Uterus (tissue), 2 donors: ENCODE data around the gene FANCE.

Source experiments
- POLR2A ChIP-seq, 2 donors: fragments of 450-650 bp; IDR thresholded peaks; one replicate each; pipeline ENCODE4 v1.6.1; 2016; ENCODE audit warnings: antibody characterized with exemption in 2 of 2, mild to moderate bottlenecking in 1 of 2, moderate library complexity in 1 of 2
- TF ChIP-seq, protein P1 (sequence below), 4 experiments: fragments of 200-600 bp in 2 of 4; fragments of 450-650 bp in 2 of 4; sonication (generic) in 2 of 4; IDR thresholded peaks; one replicate each; pipeline ENCODE4 v1.5.1; 2016 to 2019; ENCODE audit warnings: antibody characterized with exemption in 4 of 4, mild to moderate bottlenecking in 2 of 4, moderate library complexity in 1 of 4

DNA sequence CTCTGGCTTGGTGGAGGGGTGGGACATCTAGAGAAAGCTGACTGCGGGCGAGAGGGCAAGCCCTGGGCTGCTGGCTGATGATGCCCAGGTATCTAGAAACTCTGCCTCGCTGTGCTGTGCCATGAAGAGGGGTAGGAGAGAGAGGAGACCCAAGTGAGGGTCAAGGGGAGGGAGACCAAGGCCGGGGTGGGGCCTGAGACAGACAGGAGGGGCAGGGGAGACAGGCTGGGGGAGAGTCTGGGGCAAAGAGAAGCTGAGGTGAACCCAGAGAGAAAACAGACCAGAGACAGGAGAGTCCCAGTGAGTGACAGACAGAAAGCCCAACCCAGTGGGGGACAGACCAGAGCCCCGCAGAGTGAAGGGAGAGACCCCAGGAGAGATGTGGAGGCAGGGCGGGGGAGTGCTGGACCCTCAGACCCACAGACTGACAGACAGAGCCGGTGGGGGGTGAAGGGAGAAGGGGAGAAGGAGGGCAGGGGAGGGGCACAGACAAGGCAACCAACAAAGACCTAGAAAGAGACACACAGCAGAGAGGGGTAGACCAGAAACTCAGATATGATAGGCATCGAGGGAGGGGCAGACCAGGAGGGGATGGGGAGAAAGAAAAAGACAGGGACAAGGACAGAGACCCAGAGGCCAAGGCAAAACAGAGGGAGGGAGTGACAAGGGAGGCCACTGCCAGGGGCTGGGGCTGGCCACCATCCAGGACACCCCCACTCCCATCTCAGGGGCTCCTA is 38.9 kb downstream of the FANCE start:
- TF ChIP-seq POLR2A (IDR thresholded peaks at IDR 0.05) = no peak
- TF ChIP-seq, protein P1, sequence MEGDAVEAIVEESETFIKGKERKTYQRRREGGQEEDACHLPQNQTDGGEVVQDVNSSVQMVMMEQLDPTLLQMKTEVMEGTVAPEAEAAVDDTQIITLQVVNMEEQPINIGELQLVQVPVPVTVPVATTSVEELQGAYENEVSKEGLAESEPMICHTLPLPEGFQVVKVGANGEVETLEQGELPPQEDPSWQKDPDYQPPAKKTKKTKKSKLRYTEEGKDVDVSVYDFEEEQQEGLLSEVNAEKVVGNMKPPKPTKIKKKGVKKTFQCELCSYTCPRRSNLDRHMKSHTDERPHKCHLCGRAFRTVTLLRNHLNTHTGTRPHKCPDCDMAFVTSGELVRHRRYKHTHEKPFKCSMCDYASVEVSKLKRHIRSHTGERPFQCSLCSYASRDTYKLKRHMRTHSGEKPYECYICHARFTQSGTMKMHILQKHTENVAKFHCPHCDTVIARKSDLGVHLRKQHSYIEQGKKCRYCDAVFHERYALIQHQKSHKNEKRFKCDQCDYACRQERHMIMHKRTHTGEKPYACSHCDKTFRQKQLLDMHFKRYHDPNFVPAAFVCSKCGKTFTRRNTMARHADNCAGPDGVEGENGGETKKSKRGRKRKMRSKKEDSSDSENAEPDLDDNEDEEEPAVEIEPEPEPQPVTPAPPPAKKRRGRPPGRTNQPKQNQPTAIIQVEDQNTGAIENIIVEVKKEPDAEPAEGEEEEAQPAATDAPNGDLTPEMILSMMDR (IDR thresholded peaks at IDR 0.05) = no peak
